ENCODE measurements around the gene MED13L. TPM values are rescaled to one million over a fixed set of nuclear protein-coding genes. Genes with fewer than 3 reads are reported as not detected.
A peak's percentile ranks its signal among the peaks of the same experiment; 100 is the strongest.

MED13L gene
- total and polyA plus RNA-seq, 2 of the 4 experiments (the other 2 are of a cell fraction): 17.9 to 49.1 TPM

GRCh38 chr12:116161588-116161987, 115.9 kb downstream of the MED13L start:
- H4K20me1 ChIP-seq (ENCODE audit: insufficient read depth, low read length): peaks cover 86% of the 10 kb centered on the region
- no peaks in the 10 kb centered on the region for H3K9me3 ChIP-seq (ENCODE audit: control insufficient read depth, insufficient read depth, low read length)
- TF ChIP-seq NFE2L2 (IDR thresholded peaks at IDR 0.05; ENCODE audit: low read depth, low read length) (no peak), RAD21 (IDR thresholded peaks at IDR 0.05; ENCODE audit: low read length) (no peak), RCOR1 (IDR thresholded peaks at IDR 0.05; ENCODE audit: insufficient replicate concordance, low read length) (no peak), MAFK (IDR thresholded peaks at IDR 0.05; ENCODE audit: low read depth, low read length) (no peak), MAZ (IDR thresholded peaks at IDR 0.05; ENCODE audit: borderline replicate concordance, low read depth, low read length) (no peak), USF2 (IDR thresholded peaks at IDR 0.05; ENCODE audit: low read depth, low read length) (no peak), POLR2A (IDR thresholded peaks at IDR 0.05; ENCODE audit: low read depth, low read length) (no peak)
- H4K5ac ChIP-seq (ENCODE audit: low read depth, low read length): no peak overlapping the region
- H3K56ac ChIP-seq (ENCODE audit: extremely low read depth, insufficient read depth, low read length): no peak overlapping the region
- H2BK15ac ChIP-seq (ENCODE audit: low read depth, low read length): no peak overlapping the region
- H3K14ac ChIP-seq (replicated peaks; ENCODE audit: low read depth, low read length): no peak overlapping the region
- BruUV-seq (replicated peaks): no TSS peak
- no peak overlapping the region for H2BK20ac ChIP-seq (ENCODE audit: low read depth, low read length)
- no peak overlapping the region for H4K8ac ChIP-seq (ENCODE audit: low read depth in 2 of 2, low read length in 2 of 2)
- peak; percentile 52; the same call in 1 of the 2 replicates for ATAC-seq (ENCODE audit: low read depth)
- no peaks in the 10 kb centered on the region for H3K36me3 ChIP-seq (ENCODE audit: control insufficient read depth, insufficient read depth, low read length)
- no peak overlapping the region for H3K23ac ChIP-seq (ENCODE audit: low read depth, low read length)
- intact Hi-C loops (cut with micrococcal nuclease) (no loop called here), dilution Hi-C loops (cut with HindIII; ENCODE audit: low sequenced_read_pairs, unreplicated experiment) (no loop called here), in situ Hi-C loops (cut with MboI; ENCODE audit: low sequenced_read_pairs) (no loop called here)
- no peak overlapping the region for H2AFZ ChIP-seq (replicated peaks; ENCODE audit: low read length, poor library complexity)
- no peak overlapping the region for H2BK120ac ChIP-seq (ENCODE audit: low read depth, low read length)
- H2AK5ac ChIP-seq (ENCODE audit: low read depth, low read length): no peak overlapping the region
- H3K18ac ChIP-seq (ENCODE audit: low read depth, low read length): no peak overlapping the region
- peaks cover 38 to 78% of the 10 kb centered on the region in 2 experiments for H3K79me1 ChIP-seq (ENCODE audit: low read depth in 1 of 2, low read length in 2 of 2)
- WGBS, 2 experiments (ENCODE audit: extremely low coverage in 2 of 2, insufficient read length in 1 of 2): no CpG with 5 or more reads among the region's 4 CpGs
- H3K9ac ChIP-seq (ENCODE audit: low read depth, low read length): no peak overlapping the region
- no peak overlapping the region for H4K91ac ChIP-seq (ENCODE audit: insufficient read depth, low read depth, low read length)
- H2AK9ac ChIP-seq (replicated peaks; ENCODE audit: low read depth, low read length, poor library complexity): no peak overlapping the region
- H2BK5ac ChIP-seq (ENCODE audit: low read depth, low read length, poor library complexity, severe bottlenecking): no peak overlapping the region
- POLR2A ChIA-PET (ENCODE audit: unreplicated experiment): no interaction called here
- H3K27ac ChIP-seq (ENCODE audit: insufficient read depth, low read length): no peak overlapping the region
- no peak overlapping the region for H3K4me2 ChIP-seq (ENCODE audit: low read depth, low read length)
- peaks cover 26% of the 10 kb centered on the region for H3K9me1 ChIP-seq (ENCODE audit: insufficient read depth, low read length)
- peak; percentile 73 for DNase-seq
- no peaks in the 10 kb centered on the region for H3K27me3 ChIP-seq (ENCODE audit: control insufficient read depth, insufficient read depth, low read length)
- peaks cover 18% of the 10 kb centered on the region for H3K4me1 ChIP-seq (ENCODE audit: control insufficient read depth, insufficient read depth, low read length)
- no peak overlapping the region for H3K4me3 ChIP-seq (ENCODE audit: insufficient read depth, low read depth, low read length)
- CTCF ChIA-PET: no interaction called here
- H3K4ac ChIP-seq (ENCODE audit: low read depth, low read length): no peak overlapping the region
